Spleen (tissue), 7 donors: ENCODE measurements around the gene SLC2A6.

Experiments
- CTCF ChIP-seq, 11 experiments: fragments of 200-600 bp in 7 of 11; fragments of 450-650 bp in 4 of 11; sonication (generic) in 4 of 11; IDR thresholded peaks in 8 of 11; conservative IDR thresholded peaks in 3 of 11; 1 replicate in 7 of 11; 2 replicates in 4 of 11; pipeline versions ENCODE4 v1.4.0 to v1.8.0; 2016 to 2021; ENCODE audit warnings: antibody characterized with exemption in 11 of 11, inconsistent platforms in 4 of 11, mild to moderate bottlenecking in 1 of 11
- POLR2AphosphoS5 ChIP-seq, 3 donors: sonication (generic); formaldehyde crosslinking; IDR thresholded peaks; one replicate each; pipeline ENCODE4 v1.5.1; 2017; ENCODE audit warnings: antibody characterized with exemption in 3 of 3
- donor health status: DM: no; HTN: no; CAD: no; lungs with moderate emphysema.
- donor health status: DM: no; HTN: no; CAD: no.
- donor health status: DM: no; HTN: no; CAD: no.

GRCh38 chr9:133468374-133468773 is 10.5 kb downstream of the SLC2A6 start:
- no peak for TF ChIP-seq CTCF (IDR thresholded peaks at IDR 0.05 in 8 of 11, conservative IDR thresholded peaks at IDR 0.05 in 3 of 11)
- peak in 2 of 3 donors; percentile 1 to 8 for TF ChIP-seq POLR2AphosphoS5 (IDR thresholded peaks at IDR 0.05)
